NCI-H2107 (cell line): ENCODE data around the gene RPS15A.

Experiments
- DNase-seq: peaks from one replicate; lab custom pipeline; 2025; lab: John Stamatoyannopoulos, UW

The RPS15A gene

GRCh38 chr16:18789850-18790706, at the start of gene RPS15A:
Gene RPS15A (minus strand): TSS chr16:18790334. CDS start chr16:18789113, 1,221 bp downstream.
- DNase-seq: peak; percentile 89

GRCh38 chr16:18839555-18839954, 49.4 kb upstream of the RPS15A start:
- no peak for DNase-seq

- no peak for DNase-seq
Measured at GRCh38 chr16:18836702-18837101, 46.6 kb upstream of the RPS15A start.

- no peak for DNase-seq
Measured at GRCh38 chr16:18834864-18835263, 44.7 kb upstream of the RPS15A start.

- DNase-seq: no peak
Measured at GRCh38 chr16:18833707-18834505, 43.8 kb upstream of the RPS15A start.

- no peak for DNase-seq
Measured at GRCh38 chr16:18832613-18833012, 42.5 kb upstream of the RPS15A start.

- no peak for DNase-seq
Measured at GRCh38 chr16:18832006-18832405, 41.9 kb upstream of the RPS15A start.

GRCh38 chr16:18829251-18829650, 39.1 kb upstream of the RPS15A start:
- no peak for DNase-seq

- DNase-seq: no peak
Measured at GRCh38 chr16:18827890-18828289, 37.8 kb upstream of the RPS15A start.

- no peak for DNase-seq
Measured at GRCh38 chr16:18816286-18816685, 26.2 kb upstream of the RPS15A start.

GRCh38 chr16:18811925-18812324, 21.8 kb upstream of the RPS15A start:
- no peak for DNase-seq

- DNase-seq: no peak
Measured at GRCh38 chr16:18809165-18809564, 19.0 kb upstream of the RPS15A start.

GRCh38 chr16:18805257-18805773, 15.2 kb upstream of the RPS15A start:
- DNase-seq: no peak

- DNase-seq: no peak
Measured at GRCh38 chr16:18804540-18804939, 14.4 kb upstream of the RPS15A start.

GRCh38 chr16:18803569-18804462, 13.7 kb upstream of the RPS15A start:
- DNase-seq: no peak

- no peak for DNase-seq
Measured at GRCh38 chr16:18802767-18803343, 12.7 kb upstream of the RPS15A start.

GRCh38 chr16:18801145-18801972, 11.2 kb upstream of the RPS15A start, which contains the start of gene ARL6IP1:
Gene ARL6IP1 (minus strand): TSS chr16:18801549. CDS start chr16:18801466, 83 bp downstream.
- DNase-seq: peak; percentile 96

GRCh38 chr16:18800775-18801144, 10.6 kb upstream of the RPS15A start:
- DNase-seq: no peak

GRCh38 chr16:18800293-18800692, 10.2 kb upstream of the RPS15A start:
- no peak for DNase-seq

GRCh38 chr16:18799500-18799899, 9.4 kb upstream of the RPS15A start:
- DNase-seq: no peak
